ENCODE data around the gene TSPAN3.
A peak's percentile ranks its signal among the peaks of the same experiment; 100 is the strongest.

Gene TSPAN3

GRCh38 chr15:77087213-77087612 is 16.3 kb upstream of the TSPAN3 start:
- no peak for TF ChIP-seq CTCF (IDR thresholded peaks at IDR 0.05; ENCODE audit: poor library complexity, severe bottlenecking)
- Histone ChIP-seq H3K27ac (ENCODE audit: poor library complexity, severe bottlenecking) (no peak overlapping the region), H3K4me1 (ENCODE audit: insufficient read depth, poor library complexity, severe bottlenecking) (no peaks in the 10 kb centered on the region), H3K9me3 (ENCODE audit: severe bottlenecking) (no peaks in the 10 kb centered on the region), H3K27me3 (ENCODE audit: insufficient read depth, poor library complexity, severe bottlenecking) (no peaks in the 10 kb centered on the region), H3K36me3 (ENCODE audit: low read depth) (no peaks in the 10 kb centered on the region), H3K4me3 (ENCODE audit: severe bottlenecking) (no peak overlapping the region)
- DNase-seq (ENCODE audit: low spot score) (no peak), ATAC-seq (ENCODE audit: low read depth) (no peak)

GRCh38 chr15:77085297-77085696 is 14.4 kb upstream of the TSPAN3 start:
- Histone ChIP-seq H3K36me3 (ENCODE audit: low read depth) (no peaks in the 10 kb centered on the region), H3K4me3 (ENCODE audit: severe bottlenecking) (no peak overlapping the region), H3K4me1 (ENCODE audit: insufficient read depth, poor library complexity, severe bottlenecking) (no peaks in the 10 kb centered on the region), H3K9me3 (ENCODE audit: severe bottlenecking) (no peaks in the 10 kb centered on the region), H3K27me3 (ENCODE audit: insufficient read depth, poor library complexity, severe bottlenecking) (no peaks in the 10 kb centered on the region), H3K27ac (ENCODE audit: poor library complexity, severe bottlenecking) (no peak overlapping the region)
- no peak for TF ChIP-seq CTCF (IDR thresholded peaks at IDR 0.05; ENCODE audit: poor library complexity, severe bottlenecking)
- ATAC-seq (ENCODE audit: low read depth) (no peak), DNase-seq (ENCODE audit: low spot score) (no peak)

GRCh38 chr15:77084436-77084835 is 13.5 kb upstream of the TSPAN3 start:
- ATAC-seq (ENCODE audit: low read depth), result no peak
- no peaks in the 10 kb centered on the region for H3K36me3 ChIP-seq (ENCODE audit: low read depth)

GRCh38 chr15:77083381-77084160 is 12.7 kb upstream of the TSPAN3 start:
- Histone ChIP-seq H3K27ac (ENCODE audit: poor library complexity, severe bottlenecking) (no peak overlapping the region), H3K4me3 (ENCODE audit: severe bottlenecking) (no peak overlapping the region), H3K36me3 (ENCODE audit: low read depth) (no peaks in the 10 kb centered on the region), H3K9me3 (ENCODE audit: severe bottlenecking) (no peaks in the 10 kb centered on the region), H3K4me1 (ENCODE audit: insufficient read depth, poor library complexity, severe bottlenecking) (no peaks in the 10 kb centered on the region), H3K27me3 (ENCODE audit: insufficient read depth, poor library complexity, severe bottlenecking) (no peaks in the 10 kb centered on the region)
- no peak for TF ChIP-seq CTCF (IDR thresholded peaks at IDR 0.05; ENCODE audit: poor library complexity, severe bottlenecking)
- DNase-seq (ENCODE audit: low spot score) (no peak), ATAC-seq (ENCODE audit: low read depth) (peak; percentile 87)

More at GRCh38 chr15:77084436-77084835, 13.5 kb upstream of the TSPAN3 start:
- Histone ChIP-seq H3K27ac (ENCODE audit: poor library complexity, severe bottlenecking) (no peak overlapping the region), H3K27me3 (ENCODE audit: insufficient read depth, poor library complexity, severe bottlenecking) (no peaks in the 10 kb centered on the region), H3K4me1 (ENCODE audit: insufficient read depth, poor library complexity, severe bottlenecking) (no peaks in the 10 kb centered on the region), H3K9me3 (ENCODE audit: severe bottlenecking) (no peaks in the 10 kb centered on the region), H3K4me3 (ENCODE audit: severe bottlenecking) (no peak overlapping the region)
- TF ChIP-seq CTCF (IDR thresholded peaks at IDR 0.05; ENCODE audit: poor library complexity, severe bottlenecking), result no peak
- DNase-seq (ENCODE audit: low spot score), result no peak

GRCh38 chr15:77081971-77082370 is 11.1 kb upstream of the TSPAN3 start:
- Histone ChIP-seq H3K27ac (ENCODE audit: poor library complexity, severe bottlenecking) (no peak overlapping the region), H3K27me3 (ENCODE audit: insufficient read depth, poor library complexity, severe bottlenecking) (no peaks in the 10 kb centered on the region), H3K9me3 (ENCODE audit: severe bottlenecking) (no peaks in the 10 kb centered on the region), H3K4me3 (ENCODE audit: severe bottlenecking) (no peak overlapping the region), H3K36me3 (ENCODE audit: low read depth) (no peaks in the 10 kb centered on the region), H3K4me1 (ENCODE audit: insufficient read depth, poor library complexity, severe bottlenecking) (no peaks in the 10 kb centered on the region)
- ATAC-seq (ENCODE audit: low read depth) (no peak), DNase-seq (ENCODE audit: low spot score) (no peak)
- TF ChIP-seq CTCF (IDR thresholded peaks at IDR 0.05; ENCODE audit: poor library complexity, severe bottlenecking), result no peak
